ENCODE data around the gene RB1.

The RB1 gene

GRCh38 chr13:48369988-48370387, 66.4 kb downstream of the RB1 start:
- no peak overlapping the region for H3K4me3 ChIP-seq (replicated peaks in 1 of 2; ENCODE audit: low read depth in 2 of 2, low read length in 2 of 2)
- no peak for TF ChIP-seq CTCF (IDR thresholded peaks at IDR 0.05; ENCODE audit: low read depth, low read length)
- DNase-seq (ENCODE audit: low read depth in 2 of 2), result peak in 1 of 2 donors; percentile 3

GRCh38 chr13:48370815-48371214, 67.3 kb downstream of the RB1 start:
- DNase-seq (ENCODE audit: low read depth in 2 of 2), result no peak
- H3K4me3 ChIP-seq (replicated peaks in 1 of 2; ENCODE audit: low read depth in 2 of 2, low read length in 2 of 2), result no peak overlapping the region
- no peak for TF ChIP-seq CTCF (IDR thresholded peaks at IDR 0.05; ENCODE audit: low read depth, low read length)

- no peak for TF ChIP-seq CTCF (IDR thresholded peaks at IDR 0.05; ENCODE audit: low read depth, low read length)
- no peak overlapping the region for H3K4me3 ChIP-seq (replicated peaks in 1 of 2; ENCODE audit: low read depth in 2 of 2, low read length in 2 of 2)
- no peak for DNase-seq (ENCODE audit: low read depth in 2 of 2)
Observed at GRCh38 chr13:48377857-48378256, 74.3 kb downstream of the RB1 start.

GRCh38 chr13:48380581-48380980, 77.0 kb downstream of the RB1 start:
- no peak for DNase-seq (ENCODE audit: low read depth in 2 of 2)
- no peak for TF ChIP-seq CTCF (IDR thresholded peaks at IDR 0.05; ENCODE audit: low read depth, low read length)
- no peak overlapping the region for H3K4me3 ChIP-seq (replicated peaks in 1 of 2; ENCODE audit: low read depth in 2 of 2, low read length in 2 of 2)

GRCh38 chr13:48383384-48383783, 79.8 kb downstream of the RB1 start:
- no peak for TF ChIP-seq CTCF (IDR thresholded peaks at IDR 0.05; ENCODE audit: low read depth, low read length)
- H3K4me3 ChIP-seq (replicated peaks in 1 of 2; ENCODE audit: low read depth in 2 of 2, low read length in 2 of 2), result no peak overlapping the region
- DNase-seq (ENCODE audit: low read depth in 2 of 2), result no peak

- no peak for TF ChIP-seq CTCF (IDR thresholded peaks at IDR 0.05; ENCODE audit: low read depth, low read length)
- no peak for DNase-seq (ENCODE audit: low read depth in 2 of 2)
- no peak overlapping the region for H3K4me3 ChIP-seq (replicated peaks in 1 of 2; ENCODE audit: low read depth in 2 of 2, low read length in 2 of 2)
Observed at GRCh38 chr13:48386816-48387215, 83.3 kb downstream of the RB1 start.

GRCh38 chr13:48391257-48391656, 87.7 kb downstream of the RB1 start:
- H3K4me3 ChIP-seq (replicated peaks in 1 of 2; ENCODE audit: low read depth in 2 of 2, low read length in 2 of 2), result no peak overlapping the region
- no peak for DNase-seq (ENCODE audit: low read depth in 2 of 2)
- no peak for TF ChIP-seq CTCF (IDR thresholded peaks at IDR 0.05; ENCODE audit: low read depth, low read length)
